ENCODE results near the gene MAPKAP1.
"Not testable (repeated sequence)": the region's sequence is repeated elsewhere in the genome, so short reads cannot be mapped to it uniquely, and the experiment has no call there.

MAPKAP1 gene

DNA sequence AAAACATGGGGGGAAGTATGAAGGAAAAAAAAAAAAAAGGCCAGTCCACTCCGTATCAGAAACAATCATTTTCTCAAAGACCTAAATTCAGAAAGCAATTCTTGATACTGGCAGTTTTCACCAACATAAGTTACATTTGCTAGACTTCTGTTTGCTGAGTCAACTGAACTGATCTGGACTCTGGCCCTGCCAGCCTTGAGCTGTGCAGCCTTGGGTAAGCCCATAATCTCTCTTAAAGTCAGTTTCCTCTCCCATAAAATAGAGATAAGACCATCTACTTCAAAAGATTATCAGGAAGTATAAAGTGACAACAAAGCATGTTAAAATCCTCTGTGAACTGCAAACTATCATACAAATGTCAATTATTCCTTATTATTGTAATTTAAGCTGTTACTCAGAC is 106.8 kb downstream of the MAPKAP1 start:
- no peak for DNase-seq

DNA sequence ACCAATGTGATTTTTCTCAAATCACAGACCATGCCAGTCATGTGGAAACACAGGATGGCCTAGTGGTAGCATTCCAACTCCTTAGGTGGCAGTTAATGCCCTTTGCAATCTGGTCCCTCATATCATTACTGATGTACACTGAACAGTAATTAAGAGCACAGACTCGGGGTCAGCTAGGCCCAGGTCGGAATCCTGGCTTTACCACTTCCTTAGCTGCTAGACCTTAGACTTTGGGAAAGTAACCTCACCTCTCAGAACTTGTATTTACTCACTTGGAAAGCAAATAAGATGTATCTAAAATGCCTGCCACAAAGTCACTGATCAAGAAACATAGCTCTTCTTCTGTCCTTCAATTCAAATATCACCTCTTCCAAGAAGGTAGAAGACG is 112.8 kb downstream of the MAPKAP1 start:
- DNase-seq: no peak

DNA sequence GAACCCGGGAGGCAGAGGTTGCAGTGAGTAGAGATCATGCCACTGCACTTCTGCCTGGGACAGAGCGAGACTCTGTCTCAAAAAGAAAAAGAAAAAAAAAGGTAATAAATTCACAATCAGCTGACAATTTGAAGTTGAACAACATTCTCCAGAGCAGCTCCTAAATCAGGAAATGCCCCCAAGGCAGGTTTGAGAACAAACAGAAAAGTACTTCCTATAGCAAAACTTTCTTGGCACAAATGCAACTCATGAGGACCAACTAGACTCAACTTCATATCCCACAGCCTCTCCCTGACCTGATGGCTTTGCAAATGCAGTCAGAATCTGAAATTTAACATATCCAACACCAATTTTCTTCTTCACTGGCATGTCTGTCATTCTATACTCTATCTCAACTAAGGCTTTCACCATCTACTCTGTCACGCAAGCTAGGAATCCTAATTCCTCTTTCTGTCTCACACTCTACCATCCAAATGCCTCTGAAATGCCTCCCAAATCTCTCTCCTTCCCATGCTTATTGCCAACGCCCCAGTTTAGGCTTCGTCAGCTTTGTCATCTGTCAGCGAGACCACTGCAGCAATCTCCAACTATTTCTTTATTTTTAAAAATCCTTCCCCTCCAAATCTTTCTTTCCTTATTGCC is 113.3 kb downstream of the MAPKAP1 start:
- no peak for DNase-seq

DNA sequence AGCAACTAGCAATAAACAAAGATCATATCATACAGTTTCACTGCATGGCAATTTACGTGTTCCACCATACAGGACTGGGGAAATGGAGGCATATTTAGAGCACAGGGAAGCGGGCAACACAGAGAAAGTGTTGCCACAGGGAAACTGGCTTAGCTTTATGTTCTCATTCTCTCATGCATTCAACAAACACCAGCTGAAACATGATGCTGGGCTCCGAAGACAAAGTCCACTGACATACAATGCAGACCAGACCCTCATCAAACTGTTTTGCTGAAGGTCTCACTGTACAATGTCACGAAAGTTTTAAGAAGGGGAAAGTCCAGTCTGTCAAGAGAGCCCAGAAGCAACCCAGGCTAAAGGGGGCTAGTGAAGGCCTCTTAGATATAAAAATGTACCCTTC is 115.1 kb downstream of the MAPKAP1 start:
- no peak for DNase-seq

DNA sequence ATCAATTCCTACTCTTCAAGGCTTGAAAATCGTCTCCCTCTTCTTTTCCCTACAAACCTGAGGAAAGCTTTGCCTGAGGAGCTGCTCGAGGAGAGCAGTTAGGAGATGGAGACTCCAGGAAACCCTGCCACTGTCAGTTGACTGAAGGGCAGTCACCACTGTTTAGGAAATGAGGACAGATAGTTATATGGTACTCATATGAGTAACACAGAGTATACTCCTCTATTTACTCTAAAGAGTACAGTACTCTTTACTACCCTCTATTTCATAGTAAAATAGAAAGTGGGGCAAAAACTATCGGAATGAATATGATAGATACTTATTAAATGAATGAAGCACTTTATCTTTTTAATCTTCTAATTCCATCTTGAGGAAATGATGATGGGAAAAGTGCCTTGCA is 115.8 kb downstream of the MAPKAP1 start:
- no peak for DNase-seq

DNA sequence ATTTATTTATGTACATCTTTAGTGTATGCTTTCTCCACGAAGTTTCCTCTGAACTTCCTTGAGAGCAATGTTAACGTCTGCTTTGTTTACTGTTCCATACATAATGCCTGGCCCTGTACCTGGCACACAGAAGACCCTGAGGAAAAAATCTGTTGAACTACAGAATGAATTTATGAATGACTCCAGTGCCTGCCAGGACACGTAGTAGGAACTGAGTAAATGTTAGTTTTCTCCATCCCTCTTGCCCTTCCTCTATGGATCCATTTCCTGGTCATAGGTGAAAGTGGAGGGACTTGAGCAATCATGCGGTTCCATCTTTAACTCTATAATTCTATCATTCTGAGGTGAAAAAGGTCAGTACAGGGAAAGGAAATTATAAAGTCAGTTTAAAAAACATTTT is 117.7 kb downstream of the MAPKAP1 start:
- DNase-seq: no peak

DNA sequence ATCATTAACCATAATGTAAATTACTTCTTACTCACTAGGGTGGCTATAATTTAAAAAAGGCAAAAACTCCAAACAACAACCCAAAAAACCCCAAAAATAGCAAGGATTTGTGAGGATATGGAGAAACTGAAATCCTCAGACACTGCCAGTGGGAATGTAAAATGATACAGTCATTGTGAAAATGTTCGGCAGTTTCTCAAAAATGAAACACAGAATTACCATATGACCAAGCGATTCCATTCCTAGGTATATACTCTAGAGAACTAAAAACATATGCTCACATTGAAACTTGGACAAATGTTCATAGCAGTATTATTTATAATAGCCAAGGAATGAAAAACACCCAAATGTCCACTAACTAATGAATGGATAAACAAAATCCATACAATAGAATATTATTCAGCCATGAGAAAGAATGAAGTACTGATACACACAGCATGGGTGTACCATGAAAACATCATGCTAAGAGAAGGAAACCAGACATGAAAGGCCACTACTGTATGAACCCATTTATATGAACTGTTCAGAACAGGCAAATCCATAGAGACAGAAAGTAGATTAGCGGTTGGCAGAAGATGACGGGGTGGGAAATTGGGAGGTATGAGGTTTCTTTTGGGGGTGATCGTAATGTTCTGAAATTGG is 119.1 kb downstream of the MAPKAP1 start:
- DNase-seq: no peak

DNA sequence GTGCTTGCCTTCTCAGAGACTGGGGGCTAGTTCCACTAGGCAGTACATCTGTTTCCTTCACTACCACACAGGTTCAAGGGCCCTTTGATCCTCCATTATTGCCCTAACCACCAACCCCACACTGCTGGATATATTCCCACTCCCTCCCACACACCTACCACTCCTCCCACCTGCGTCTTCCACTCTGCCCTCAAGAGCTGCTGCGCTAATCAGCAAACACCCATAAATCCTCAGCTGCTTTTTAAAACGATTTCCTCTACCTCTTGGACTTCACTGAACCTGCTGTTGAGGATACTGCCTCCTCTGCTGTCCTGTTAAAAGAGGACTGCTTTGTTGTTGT is 120.9 kb downstream of the MAPKAP1 start:
- DNase-seq: no peak

DNA sequence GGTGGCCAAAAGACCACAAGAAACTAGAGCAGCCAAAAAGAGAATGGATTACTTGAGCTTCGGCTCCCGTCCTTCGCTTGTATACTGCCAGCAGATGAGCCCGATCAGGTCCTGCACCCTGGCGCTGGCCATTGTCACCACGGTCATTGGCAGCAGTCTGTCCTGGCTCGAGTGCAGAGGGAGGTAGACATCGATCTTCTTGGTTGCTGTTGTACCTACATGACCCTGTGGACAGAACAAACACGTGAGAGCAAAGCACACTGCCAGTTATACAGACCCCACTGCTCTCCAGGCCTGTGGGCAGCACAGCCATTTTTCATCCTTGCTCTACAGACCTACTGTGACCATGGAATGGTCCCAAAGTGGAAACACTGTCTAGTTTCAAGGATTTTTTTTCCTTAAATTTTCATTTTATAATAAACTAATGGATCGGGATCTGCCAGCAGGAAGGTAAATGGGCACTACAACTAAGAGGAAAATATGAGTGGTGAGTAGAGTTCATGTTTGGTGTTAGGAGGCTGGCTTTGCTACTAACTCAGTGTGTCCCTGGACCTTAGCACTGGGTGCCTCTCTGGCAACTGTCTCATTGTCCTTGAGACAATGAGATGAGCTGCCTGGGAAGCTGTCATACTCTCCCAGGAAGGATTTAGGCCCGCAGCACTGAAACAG is 121.4 kb downstream of the MAPKAP1 start:
- DNase-seq: no peak

DNA sequence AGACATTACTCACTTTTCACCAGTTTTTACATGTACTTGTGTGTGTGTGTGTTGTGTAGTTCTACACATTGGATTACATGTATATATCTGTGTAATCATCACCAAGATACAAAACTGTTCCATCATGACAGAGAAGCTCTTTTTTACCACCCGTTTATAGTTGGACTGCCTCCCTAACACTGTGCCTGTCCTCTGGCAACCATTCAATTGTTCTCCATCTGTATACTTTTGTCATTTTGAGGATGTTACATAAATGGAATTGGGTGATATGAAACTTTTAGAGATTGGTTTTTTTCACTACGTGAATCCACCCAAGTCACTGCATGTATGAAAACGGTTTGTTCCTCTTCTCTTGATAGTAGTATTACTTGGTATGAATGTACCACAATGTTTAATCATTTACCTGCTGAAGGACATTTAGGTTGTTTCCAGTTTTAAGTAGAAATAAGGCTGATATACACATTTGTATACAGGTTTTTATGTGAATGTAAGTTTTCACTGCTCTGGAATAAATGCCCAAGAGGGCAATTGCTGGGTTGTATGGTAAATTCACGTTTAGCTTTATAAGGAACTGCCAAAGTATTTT is 126.2 kb downstream of the MAPKAP1 start:
- DNase-seq: no peak

DNA sequence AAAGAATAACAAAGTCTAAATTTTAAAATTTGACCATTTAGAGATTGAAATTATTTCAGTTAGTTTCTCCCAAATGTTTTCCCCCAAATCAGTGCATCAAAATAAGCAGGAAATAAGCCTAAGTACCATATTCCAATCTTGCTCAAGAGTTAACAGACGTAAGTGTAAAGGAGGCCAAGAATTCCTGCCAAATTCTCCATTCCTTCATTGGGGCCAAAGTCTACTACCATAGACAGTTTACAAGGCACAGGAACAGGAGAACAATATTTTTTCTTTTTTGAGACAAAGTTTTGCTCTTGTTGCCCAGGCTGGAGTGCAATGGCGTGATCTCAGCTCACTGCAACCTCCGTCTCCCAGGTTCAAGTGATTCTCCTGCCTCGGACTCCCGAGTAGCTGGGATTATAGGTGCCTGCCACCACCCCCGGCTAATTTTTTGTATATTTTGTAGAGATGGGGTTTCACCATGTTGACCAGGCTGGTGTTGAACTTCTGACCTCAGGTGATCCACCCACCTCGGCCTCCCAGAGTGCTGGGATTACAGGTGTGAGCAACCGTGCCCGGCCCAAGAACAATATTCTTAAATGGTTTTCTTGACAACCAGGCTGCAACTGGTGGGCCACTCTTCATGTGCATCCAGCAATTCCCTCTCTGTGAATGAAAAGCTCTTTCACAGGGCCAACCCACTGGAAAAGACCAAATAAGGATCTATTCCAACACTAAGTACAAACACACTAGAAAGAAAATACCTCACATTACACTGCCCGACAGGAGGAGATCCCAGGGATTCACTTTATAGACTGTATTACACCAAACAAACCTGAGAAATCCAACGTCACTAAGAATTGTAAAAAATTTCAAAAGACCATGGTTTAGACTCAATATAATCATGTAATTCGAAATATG is 127.7 kb downstream of the MAPKAP1 start:
- DNase-seq: no peak

DNA sequence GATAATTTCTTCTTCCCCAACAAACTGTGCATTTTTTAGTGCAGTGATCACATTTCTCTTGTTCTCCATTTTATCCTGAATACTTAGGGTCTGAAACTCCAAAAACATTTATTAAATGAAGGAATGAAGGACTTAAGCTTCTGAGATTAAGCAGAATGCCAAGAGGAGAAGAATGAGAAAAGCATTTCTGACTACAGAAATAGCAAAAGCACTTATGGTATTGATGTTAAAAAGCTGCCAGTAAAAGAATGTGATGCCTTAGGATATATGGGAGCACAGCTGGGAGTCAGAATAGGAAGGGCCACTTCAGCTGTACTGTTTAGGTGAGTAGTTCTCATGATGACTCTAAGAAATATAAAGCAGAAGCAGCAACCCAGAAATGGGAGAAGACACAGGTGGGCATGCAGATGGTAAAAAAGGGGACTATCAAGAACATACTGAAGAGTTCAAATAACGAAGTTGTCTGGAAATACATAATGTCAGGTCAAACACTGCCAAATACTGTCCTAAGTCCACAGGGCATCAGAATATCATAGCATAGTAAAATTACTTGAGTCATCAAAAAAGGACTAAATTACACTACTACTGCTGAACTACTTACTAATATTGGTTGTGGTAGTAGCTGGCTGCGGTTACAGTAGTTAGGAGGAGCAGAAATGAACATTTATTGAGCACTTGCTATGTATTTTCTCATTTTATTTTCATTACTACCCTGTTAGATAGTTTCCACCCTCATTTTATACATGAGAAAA is 132.7 kb downstream of the MAPKAP1 start:
- DNase-seq: no peak

DNA sequence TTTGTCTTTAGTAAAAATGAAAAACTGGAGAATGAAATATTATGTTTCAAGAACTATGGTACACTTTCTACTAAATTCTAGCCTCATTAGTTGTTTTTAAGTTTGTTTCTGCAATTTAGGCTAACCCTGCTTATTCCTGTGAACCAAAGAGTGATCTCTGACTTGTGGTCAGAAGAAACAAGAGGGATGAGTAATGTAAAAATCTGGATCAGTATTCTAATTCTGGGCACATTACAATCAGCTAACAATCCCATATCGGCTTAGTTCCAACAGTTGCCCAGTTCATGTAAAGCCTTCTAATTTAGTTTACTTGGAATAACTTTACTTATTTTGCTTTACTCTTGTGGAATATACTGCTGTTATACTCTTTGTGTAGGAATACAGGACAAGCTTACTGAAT is 134.5 kb downstream of the MAPKAP1 start:
- DNase-seq: not testable (repeated sequence)

DNA sequence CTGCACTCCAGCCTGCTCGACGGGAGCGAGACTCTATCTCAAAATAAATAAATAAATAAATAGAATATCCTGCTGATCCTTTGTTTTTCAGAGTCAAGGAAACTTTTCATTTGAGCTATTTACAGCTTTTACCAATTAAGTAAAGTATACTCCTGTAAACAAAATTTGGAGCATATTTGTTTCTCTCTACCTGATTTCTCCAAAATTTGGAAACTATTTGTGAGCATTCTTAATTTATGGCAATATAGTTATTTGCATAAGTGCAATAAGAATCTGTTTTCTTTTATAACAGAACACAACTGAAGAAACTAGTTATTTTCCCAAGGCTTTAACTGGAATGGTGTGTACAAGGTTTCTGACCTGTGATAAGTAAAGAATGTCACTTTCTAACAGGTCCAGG is 135.2 kb downstream of the MAPKAP1 start:
- DNase-seq: not testable (repeated sequence)

DNA sequence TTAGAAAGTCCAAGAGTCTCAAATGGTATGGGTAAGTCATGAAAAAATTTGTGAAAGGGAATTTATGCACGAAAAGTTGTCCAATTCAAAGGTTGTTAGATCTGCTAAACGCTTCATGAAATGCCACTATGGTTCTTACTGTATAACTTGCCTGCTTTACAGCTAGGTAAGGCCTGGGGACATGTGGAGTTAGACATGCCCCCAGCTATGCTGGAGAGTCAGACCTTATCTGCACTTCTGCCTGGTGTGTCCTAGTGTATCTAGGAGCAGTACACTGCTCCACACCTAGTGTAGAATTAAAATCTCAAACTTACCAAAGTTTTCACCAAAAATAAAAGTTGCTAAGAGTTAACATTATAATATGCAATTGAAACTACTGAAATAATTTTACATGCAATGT is 136.8 kb downstream of the MAPKAP1 start:
- DNase-seq: no peak

DNA sequence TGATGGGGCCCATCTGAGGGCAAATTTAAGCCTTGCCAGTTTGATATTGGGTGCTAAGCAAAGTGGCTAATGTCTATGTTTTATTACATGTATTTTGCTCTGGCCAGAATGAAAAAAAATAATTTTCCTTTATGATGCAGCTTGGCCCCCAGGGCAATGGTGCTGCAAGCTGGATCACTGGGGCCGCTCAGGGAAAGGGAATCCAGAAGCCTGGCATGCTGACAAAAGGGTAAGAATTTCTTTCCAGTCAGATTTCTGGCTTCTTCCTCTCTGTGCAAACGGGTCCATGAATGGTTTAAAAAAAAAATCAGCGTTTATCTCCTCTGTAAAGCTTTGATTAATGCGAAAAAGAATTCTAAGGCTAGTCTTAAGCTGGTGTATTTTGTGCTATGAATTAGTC is 138.4 kb downstream of the MAPKAP1 start:
- DNase-seq: no peak

DNA sequence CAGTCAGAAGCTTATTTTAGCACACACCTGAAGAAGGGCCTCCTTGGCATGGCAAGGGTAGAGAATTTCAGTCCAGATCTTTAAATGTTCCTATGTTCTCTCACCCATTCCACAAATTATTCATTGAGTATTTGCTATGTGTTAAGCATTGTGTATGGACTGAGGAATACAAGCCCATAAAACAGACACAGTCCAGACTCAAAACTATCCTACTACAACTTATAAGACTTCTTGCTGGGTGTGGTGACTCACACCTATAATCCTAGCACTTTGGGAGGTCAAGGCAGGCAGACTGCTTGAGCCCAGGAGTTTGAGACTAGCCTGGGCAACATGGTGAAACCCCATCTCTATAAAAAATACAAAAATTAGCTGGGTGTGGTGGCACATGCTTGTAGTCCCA is 141.0 kb downstream of the MAPKAP1 start:
- not testable (repeated sequence) for DNase-seq

DNA sequence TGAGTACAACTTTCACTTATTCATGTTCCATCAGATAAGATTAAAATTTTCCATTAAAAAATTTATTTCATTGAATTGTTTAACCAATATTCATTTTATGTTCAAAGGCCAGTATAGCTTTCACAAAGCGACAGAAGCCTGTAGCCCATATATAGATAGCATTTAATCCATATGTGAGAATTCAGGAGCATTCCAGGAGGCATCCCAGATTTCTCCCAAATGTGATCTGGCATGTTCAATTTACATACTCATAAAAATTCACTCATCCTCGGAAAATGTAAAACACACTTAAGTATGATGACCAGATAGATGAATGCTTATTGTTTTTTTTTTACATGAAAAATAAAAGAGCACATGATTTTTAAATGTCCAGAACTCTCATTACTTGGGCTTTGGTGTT is 141.9 kb downstream of the MAPKAP1 start:
- no peak for DNase-seq

DNA sequence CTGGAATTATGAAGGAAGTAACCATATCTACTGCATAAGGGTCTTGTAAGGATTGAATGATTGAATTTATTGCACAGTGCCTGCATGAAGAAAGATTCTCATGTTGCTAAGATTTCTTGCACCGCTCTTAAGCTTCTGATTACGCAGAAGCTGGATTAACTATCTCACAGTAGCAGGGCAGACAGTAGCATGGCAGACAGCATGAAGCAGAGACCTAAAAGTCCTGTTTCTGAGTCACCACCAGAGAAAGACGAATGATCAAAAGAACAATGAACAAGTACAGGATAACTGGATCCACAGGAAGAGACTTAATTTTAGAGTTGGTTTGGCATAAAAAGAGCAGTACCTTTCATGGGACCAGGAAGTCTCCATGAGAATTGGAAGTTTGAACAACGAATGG is 142.4 kb downstream of the MAPKAP1 start:
- DNase-seq: no peak

DNA sequence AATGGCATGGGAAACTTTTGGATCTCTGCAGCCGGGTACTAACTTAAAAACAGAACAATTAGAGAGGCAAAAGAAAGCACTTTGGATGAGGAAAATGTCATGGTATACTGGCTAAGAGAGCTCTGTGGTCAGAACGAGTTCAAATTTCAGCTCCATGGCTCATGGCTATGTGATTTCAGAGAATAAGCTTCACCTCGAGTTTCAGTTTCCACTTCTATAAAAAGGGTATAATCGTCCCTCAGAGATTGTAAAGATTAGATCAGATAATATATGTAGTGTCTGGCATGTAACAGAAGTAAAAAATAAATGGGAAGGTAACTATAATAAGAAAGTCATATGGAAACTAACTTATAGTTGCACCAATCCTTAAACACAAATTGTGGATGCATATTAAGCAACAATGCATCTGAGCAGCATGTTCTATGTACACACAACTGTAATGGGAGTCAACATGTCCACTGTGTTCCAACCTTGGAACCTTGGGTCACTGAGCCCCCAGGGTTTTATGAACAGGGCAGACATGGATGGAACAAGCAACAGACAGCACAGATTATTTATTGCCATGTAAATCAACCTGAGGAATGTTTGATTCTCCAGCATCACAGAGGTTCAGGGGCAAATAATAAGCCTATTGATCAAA is 145.4 kb downstream of the MAPKAP1 start:
- DNase-seq: no peak

DNA sequence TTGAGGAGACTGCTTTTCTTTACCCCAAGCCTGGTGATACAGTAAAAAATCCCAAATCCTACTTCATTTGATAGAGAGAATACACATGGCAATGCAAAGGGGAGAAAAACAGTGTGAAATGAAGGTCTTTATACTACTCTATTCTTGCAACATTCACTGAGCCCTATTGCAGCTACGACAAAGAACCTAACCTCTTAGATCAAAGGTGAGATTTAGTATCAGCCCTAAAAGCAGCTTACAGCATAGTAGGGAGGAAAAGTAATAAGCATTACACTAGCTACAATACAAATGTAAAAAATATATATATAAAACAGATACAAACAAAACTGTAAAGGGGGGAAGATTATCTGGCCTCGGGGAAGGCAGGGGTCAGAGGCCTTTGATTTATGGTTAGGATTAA is 147.1 kb downstream of the MAPKAP1 start:
- DNase-seq: no peak

DNA sequence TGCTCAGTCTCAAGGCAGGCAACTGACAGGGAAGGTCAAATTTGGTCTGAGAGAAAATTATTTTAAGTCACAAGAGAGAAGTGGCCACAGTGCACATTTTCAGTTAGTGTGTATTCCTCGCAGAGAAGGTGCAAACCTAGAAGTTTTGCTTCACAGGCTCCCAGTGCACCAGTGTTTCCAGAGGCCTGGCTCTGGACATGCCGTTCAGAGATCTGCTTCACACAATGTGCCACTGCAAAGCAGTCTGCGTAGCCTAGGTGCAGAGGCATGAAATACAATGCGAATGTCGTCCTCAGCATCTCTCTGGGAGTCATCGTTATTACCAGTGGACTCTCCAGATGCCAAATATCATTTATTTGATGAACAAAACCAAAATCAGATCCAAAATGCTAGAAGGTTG is 147.8 kb downstream of the MAPKAP1 start:
- no peak for DNase-seq

Data from activated T-cell treated with anti-CD3 and anti-CD28 coated beads, Interleukin-2, amount 50 U/mL, for 48 hours (primary cell).